HG03196 (cell line): ENCODE measurements around the gene SCTR.

Experiments used
- ATAC-seq: cut with Tn5 transposase; IDR thresholded peaks from one replicate; pipeline ENCODE4 v1.9.1; 2021; ENCODE audit not compliant: unreplicated experiment

Gene SCTR

DNA sequence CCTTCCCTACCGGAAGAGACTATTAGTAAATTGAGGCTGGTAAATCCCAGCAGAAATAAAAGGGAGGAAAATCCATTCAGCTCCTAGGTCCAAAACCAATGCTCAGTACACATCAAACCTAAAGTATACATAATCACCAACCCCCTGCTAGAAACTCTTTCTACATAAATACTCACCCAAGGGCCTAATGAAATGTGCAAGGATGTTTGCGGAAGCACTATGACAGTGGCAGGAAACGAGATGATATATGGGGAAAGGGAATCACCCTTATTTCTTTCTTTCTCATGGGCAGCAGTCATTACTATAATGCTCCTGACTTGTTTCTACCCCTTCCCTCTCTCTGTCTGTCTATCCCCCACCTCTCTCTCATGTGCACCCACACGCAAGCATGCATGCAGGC lies 1.3 kb upstream of the SCTR start:
- no peak for ATAC-seq

DNA sequence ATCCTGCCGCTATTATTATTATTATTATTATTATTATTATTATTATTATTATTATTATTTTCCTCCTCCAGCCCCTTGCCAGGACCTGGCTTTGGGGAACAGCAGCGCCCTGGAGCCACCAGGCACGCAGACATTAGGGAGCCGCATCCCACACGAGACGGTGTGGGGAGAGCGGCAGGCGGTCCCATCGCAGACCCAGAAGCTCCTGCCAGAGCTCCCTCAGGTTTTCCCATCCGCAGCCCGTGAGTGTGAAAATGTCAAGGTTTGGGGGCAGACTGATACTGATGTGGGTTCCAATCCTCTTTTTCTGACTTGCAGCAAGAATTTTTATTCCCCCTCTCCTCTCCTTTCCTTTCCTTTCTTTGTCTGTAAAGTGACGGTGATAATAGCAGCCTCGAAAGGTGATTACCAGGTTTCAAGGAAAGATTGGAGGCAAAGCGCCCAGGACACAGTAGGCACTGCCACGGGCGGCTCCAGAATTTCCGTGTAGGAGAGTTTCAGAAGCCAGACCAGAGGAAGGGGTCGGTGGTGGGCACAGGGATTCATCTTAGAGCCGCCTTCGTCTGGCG lies 816 bp downstream of the SCTR start:
- ATAC-seq, result no peak

GRCh38 chr2:119522671-119523070 lies 1.6 kb downstream of the SCTR start:
- no peak for ATAC-seq

DNA sequence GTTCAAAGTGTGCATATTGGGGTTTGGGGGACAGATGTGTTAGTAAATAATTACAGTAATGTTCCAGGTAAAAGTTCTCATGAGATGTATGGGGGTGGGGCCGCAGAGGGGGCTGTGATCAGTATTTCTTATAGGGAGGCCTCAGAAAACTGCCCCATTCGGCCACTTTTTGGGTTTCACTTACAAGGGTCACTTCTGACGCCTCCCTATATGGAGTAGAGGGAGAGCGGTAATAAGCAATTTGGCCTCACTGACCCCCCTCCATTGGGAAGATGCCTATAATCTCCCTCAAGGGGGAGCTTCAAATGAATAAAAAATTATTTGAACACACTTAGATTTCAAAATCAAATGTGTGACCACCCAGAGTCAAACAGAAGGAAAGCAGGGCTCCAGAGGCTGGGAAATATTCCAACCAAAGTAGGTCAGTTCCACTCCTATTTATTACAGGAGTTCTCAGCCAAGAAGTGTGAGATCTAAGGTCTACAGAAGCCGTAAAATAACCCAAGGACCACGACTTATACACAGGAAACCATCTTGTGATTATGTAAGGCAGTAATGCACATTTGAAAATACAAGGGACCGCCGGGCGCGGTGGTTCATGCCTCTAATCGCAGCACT lies 2.7 kb downstream of the SCTR start:
- no peak for ATAC-seq

DNA sequence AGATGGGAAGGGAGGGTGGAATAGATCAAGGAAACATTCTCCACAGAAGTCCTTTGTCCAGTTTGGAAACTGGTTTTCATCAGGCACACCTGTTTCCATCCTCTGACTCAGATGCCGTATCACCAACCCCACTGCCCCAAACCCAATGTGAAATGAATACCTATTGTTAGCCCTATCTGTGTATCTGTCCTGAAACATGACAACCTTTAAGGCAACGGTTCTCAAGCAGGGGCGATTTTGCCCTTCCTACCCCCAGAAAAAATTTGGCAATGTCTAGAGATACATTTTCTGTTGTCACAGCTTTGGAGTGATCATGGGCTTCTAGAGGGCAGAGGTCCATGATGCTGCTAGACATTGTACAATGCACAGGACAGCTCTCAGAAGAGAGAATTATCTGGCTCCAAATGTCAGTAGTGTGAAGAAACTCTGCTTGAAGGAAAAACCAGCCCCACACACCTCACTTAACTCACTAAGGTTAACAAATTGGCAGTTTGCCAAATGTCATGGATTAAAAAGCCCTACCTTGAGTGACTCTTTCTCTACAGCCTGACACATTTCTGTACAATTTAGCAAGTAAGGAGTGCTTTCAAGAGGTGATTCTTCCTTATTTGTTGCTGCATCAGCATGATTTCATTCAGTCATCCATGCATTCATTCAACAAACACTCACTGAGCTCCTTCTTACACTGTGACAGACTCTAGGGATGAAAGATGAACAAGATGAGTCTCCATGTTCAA lies 3.4 kb downstream of the SCTR start:
- ATAC-seq, result no peak

DNA sequence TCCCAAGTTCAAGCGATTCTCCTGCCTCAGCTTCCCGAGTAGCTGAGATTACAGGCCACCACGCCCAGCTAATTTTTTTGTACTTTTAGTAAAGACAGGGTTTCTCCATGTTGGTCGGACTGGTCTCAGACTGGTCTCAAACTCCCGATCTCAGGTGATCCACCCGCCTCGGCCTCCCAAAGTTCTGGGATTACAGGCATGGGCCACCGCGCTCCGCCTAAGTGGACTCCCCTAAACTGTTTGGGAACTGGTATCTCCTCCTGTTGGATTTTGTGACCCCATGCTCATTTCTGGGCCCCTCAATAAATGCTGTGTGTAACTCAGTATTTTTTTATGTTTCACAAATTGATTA lies 5.2 kb downstream of the SCTR start:
- no peak for ATAC-seq

GRCh38 chr2:119518401-119519056 lies 5.8 kb downstream of the SCTR start:
- no peak for ATAC-seq

- ATAC-seq, result peak; percentile 67
Measured at GRCh38 chr2:119517433-119517832, 6.8 kb downstream of the SCTR start.

DNA sequence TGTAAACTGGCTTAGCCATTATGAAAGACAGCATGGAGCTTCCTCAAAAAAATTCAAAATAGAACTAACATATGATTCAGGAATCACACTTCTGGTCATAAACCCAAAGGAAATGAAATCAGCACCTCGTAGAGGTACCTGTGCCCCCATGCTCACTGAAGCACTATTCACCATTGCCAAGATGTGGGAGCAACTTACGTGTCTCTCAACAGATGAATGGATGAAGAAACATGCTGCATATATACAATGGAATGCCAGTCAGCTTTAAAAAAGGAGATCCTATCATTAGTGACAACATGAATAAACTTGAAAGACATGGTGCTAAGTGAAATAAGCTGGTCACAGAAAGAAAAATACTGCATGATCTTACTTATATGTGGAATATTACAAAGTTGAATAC lies 8.2 kb downstream of the SCTR start:
- no peak for ATAC-seq

GRCh38 chr2:119513832-119514231 lies 10.5 kb downstream of the SCTR start:
- no peak for ATAC-seq

GRCh38 chr2:119512946-119513345 lies 11.3 kb downstream of the SCTR start:
- ATAC-seq, result no peak

DNA sequence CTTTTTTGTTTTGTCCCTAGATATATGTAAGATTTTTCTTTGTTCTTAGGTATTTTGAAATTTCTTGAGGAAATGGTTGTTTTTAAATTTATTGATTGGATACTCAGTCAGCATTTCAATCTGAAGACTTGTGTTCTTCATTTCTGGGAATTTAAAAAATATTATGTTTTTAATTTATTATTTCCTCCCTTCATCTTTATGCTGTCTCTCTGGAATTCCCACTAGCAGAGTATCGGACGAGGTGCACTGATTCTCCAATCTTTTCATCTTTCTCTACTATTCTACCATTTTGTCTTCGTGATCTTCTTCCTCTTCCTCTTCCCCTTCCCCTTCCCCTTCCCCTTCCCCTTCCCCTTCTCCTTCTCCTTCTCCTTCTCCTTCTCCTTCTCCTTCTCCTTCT lies 12.3 kb downstream of the SCTR start:
- ATAC-seq, result no peak

- no peak for ATAC-seq
Measured at GRCh38 chr2:119508756-119509155, 15.5 kb downstream of the SCTR start.

DNA sequence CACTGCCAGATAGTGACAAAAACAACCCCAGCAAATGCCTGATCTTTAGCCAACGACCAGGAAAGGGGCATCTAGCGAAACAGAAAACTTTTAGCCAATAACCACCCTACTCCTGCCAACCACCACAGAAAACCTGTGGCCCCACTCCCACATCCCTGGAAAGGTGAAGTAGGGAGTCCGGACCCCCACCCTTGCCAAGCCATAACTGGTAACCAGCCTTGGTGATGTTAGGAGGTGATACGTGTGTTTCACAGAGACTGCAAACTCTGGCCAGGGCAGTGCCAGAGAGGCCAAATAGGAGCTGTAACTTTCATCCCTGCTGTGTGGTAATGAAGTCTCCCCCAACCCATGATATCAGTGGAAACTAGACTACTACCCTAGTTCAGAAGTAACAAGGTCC lies 27.6 kb downstream of the SCTR start:
- no peak for ATAC-seq

DNA sequence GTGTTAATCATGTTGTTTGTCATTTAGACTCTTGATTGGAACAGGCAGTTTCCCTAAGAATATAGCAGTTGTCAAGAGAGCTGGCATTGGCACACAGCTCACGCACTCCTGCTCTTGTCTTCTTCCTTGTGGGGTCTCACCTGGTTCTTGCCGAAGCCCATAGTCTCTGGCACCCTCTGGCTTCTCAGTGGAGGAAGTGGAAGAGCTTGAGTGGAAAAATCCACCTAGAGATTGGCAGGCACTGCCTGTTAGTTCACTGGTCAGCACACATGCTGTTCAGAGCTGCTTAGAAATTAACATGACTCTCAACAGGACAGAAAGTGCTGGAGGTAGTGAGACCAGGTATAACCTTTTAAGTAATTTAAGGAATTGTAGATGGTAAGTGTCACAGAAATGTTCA lies 28.3 kb downstream of the SCTR start:
- no peak for ATAC-seq

DNA sequence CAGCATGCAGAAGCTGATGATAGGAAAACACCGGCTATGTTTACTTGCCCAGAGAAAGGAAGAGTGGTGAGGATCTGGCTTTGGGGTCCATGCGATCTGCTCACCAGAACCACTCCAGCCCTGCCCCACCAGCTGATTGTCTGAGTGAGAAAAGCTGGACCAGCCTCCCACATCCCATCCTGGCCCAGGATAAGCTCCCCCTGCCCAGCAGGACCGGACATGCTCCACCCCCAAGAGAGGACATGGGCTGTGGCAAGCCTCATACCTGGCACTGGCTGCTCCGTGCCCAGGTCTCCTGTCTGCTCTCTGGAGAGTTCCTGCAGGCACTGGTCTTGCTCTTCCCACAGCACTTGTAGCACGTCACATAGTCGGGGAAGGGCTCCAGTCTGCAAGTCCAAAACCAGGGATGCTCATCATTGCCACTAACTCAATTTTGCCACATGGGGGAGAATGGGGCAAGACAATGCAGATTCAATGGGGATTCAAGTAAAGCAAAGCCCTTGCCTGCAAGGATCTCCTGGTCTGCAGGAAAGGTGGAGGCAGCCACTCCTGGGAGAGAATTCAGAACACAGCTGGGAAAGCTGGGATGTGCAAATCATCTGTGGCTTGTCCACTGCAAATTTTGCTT lies 30.0 kb downstream of the SCTR start:
- ATAC-seq, result no peak

DNA sequence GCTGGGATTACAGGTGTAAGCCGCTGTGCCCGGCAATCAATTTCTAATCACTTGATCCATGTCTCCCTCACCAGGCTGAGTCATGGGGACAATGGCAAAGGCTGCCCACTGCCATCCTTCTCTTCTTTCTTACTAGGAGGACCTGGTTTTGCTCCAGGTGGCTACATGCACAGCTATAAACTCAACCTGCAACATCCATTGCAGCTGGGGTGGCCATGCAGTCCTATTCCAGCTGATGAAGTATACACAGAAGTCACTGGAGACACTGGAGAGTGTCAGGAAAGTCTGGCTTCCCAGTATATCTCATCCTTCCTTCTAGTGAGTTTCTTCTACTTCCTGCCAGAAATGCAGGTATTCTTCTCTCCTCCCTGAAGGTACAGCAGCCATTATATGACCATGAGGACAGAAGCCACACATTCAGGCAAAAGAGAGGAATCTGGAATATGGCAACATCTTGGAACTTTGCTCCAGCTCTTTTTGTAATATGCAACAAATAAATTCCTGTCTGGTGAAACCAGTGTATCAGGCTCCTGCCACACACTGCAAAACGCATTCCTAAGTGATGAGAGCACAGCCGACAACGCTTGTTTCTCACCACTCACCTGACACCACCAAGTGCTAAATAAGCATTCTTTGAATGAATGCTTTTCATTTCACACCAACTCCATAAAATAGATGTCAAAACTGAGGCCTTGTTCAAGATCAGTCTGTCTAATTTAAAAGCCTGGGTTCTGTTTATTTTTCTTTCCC lies 32.3 kb downstream of the SCTR start:
- ATAC-seq, result no peak

GRCh38 chr2:119490653-119491195 lies 33.6 kb downstream of the SCTR start:
- ATAC-seq, result no peak

- no peak for ATAC-seq
Measured at GRCh38 chr2:119490106-119490505, 34.2 kb downstream of the SCTR start.

- no peak for ATAC-seq
Measured at GRCh38 chr2:119489232-119489952, 34.9 kb downstream of the SCTR start.
